Dermis microvascular lymphatic vessel endothelial cell (primary cell): ENCODE data around the gene PYHIN1. TPM values are rescaled to one million over a fixed set of nuclear protein-coding genes. Genes with fewer than 3 reads are reported as not detected.

ENCODE experiments used
- DNase-seq, 2 donors: peaks; one replicate each; pipeline versions ENCODE4 v3.0.0 to v3.0.0-alpha.2; 2010; ENCODE audit warnings: low read depth in 2 of 2
- total RNA-seq: library from RNA; depleted of rRNA; stranded (reverse); fragments of >200 nt; gene quantifications from 2 replicates; pipeline ENCODE4 v1.2.1, GENCODE V29; 2014

PYHIN1 gene
- not detected in 2 replicates for total RNA-seq

GRCh38 chr1:158931055-158931737 lies at the start of gene PYHIN1:
Gene PYHIN1 (plus strand): TSS chr1:158931552. CDS start chr1:158936911, 5,359 bp downstream.
- DNase-seq = no peak

DNA sequence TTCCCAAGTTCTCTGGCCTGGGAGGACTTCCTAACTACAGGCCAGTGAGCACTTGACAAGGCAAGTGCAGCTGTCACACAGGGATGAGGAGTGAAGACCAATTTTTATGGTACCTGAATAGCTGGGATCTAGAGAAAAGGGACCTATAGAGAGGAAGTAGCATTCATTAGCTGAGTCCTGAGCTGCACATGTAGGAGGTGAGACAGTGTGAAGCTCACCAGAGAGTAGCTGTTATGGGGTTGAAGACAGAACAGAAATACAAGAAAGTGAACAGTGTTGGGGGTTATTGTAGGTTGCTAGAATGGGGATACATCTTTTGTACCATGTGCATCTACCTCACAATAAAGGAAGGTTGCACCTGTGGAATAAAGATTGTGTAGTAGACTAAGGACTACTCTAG lies 37.7 kb upstream of the PYHIN1 start:
- no peak for DNase-seq

DNA sequence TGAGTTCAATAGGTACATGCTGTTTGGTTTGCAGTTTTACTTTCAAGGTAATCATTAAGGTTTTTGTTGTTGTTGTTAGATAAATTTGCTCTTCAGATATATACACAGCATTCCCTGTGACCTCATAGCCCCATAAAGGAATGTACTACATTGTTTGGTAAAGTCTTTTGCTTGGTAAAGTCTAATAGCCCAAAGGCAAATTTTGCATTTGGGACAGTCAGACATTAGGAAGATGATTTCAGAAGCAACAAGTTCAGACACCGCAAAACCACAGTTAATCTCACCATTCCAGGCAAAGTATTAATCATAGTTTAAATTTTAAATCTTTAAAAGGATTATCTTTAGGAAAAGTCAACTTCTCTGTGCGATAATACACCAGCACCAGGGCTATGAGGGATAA lies 32.6 kb upstream of the PYHIN1 start:
- DNase-seq = no peak

GRCh38 chr1:158901623-158902022 lies 29.7 kb upstream of the PYHIN1 start:
- DNase-seq = no peak

GRCh38 chr1:158916085-158916484 lies 15.3 kb upstream of the PYHIN1 start:
- no peak for DNase-seq

DNA sequence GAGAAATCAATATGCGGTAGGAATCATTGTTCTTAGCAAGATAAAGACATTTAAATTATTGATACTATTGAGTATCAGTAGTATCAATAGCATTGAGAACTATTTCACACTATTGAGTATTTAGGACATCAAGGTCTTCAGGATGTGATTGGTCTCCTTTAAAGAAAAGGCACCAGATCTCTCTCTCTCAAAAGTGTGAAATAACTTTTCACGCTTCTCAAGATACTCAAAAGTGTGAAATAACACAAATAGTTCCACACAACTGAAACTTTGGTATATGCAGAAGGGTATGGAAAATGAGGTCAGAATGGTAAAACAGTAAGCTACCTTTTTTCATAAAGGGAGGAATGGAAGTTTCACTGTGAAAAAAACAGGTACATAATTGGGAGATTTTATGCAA lies 6.7 kb upstream of the PYHIN1 start:
- no peak for DNase-seq

DNA sequence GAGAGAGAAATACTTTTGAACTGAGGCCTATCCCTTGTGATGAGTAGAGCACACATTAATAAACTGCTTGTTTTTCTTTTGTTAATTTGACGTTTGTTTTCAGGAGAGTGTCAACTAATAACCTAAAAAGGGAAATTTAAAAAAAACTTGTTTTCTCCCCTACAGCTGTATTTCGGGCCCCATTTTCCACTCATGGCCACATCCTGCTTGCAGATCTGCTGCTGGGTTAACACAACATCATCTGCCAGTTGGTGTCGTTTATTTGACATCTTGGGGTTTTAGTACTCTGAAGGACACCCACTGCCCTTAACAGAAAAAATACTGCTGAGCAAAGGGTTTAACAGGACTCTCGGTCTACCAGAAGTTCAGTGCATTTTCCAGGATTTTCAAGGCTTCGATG lies 848 bp upstream of the PYHIN1 start:
- DNase-seq = no peak

DNA sequence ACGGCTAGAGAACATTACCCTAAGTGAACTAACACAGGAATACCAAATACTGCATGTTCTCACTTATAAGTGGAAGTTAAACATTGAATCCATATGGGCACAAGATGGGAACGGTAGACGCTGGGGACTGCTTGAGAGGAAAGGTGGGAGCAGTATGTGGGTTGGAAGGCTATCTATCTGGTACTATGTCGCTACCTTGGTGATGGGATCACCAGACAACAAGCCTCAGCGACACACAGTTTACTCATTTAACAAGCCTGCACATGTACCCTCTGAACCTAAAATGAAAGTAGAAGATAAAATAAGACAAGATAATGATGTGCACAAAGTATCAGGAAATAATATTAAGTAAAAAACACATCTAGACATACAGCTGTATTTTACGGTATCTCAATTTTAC lies 819 bp downstream of the PYHIN1 start:
- no peak for DNase-seq

DNA sequence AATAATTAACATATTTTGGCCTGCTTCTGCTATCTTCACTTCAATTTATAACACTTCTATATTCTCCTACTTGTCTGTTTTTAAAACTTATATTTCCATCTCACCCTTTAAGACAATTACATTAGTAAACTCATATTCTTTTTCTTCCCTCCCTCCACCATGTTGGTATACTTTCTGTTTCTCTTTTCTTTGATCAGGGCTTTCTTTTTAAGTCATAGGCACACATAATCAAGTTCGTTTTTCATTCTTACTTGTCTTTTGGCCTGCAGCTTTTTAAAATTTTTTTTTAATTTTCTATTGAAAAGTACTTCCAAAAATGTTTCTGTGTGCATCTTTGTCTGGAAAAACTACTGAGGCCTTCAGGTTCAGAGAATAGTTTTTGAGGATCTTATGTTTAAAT lies 2.3 kb downstream of the PYHIN1 start:
- no peak for DNase-seq

- DNase-seq = no peak
These were observed 7.8 kb downstream of the PYHIN1 start for GRCh38 chr1:158939180-158939579.

- no peak for DNase-seq
These were observed 10.0 kb downstream of the PYHIN1 start for GRCh38 chr1:158941317-158941716.

DNA sequence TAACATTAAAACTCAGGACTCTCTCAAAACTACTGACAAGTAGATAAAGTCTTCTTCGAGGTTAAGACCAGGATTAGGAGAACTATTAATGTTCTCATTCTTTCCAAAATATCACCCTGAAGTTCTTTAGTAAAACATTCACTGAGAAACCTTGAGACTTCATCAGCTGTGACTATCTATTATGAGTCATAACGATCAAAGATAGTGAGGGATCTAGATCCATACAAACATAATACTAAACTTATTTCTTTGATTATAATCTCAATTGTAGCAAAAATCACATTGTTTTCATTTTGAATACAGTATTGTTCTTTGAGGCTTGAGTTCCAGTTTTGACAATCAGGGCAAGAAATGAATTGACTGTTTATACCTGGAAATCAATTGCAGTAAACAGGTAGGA lies 11.1 kb downstream of the PYHIN1 start:
- no peak for DNase-seq

DNA sequence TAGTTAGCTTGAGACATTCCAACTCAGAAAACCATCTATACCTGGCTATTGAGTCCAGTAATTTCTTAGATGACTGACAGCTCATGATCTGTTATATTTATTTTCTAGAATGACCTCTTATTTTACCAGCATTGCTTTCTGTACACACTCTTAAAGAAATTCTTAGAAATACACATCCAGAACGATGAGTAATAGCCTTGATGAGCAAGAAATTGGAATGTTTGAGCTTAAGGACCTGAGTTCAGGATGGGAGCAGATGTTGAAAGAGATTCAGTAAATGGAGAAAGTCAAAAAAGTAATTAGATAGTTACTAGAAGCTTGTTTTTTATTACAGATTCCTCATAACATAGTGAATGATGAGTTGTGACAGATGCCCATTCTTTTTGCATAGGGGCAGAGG lies 11.7 kb downstream of the PYHIN1 start:
- DNase-seq = no peak

- DNase-seq = no peak
These were observed 13.7 kb downstream of the PYHIN1 start for GRCh38 chr1:158945061-158945460.

DNA sequence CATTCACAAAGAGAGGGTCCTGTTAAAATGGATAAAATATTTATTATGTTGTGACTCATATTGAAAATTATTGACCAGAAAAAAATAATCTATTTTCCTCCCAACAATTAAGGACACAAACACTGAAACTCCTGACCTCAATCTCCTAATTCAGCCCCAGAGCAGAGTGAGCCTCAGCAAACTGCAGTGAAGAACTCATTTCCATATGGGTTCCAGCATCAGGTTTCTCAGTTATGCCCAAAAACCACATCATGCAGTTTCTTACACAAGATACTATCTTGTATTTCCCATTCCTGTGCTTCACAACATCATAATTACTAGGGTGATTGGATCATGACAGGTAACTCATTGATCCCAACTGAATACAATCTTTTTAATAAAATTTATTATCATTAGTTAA lies 15.4 kb downstream of the PYHIN1 start:
- DNase-seq = no peak

- no peak for DNase-seq
These were observed 20.6 kb downstream of the PYHIN1 start for GRCh38 chr1:158951956-158952355.

DNA sequence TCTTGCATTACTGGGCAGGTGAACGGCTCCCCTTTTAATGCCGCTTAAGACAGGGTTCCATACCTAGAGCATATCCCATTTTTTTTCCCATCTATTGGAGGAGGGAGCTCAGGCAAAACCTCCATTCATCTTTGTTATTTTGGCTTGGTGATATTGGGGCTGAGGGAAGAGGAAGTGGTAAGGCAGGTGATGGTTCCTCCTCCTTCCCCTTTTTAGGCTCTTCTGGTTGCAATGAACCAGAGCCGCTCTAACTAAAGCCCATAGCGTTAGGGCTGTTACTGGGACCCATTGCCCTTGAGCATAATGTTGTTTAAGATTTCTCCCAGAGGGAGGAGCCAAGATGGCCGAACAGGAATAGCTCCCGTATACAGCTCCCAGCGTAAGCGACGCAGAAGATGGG lies 21.1 kb downstream of the PYHIN1 start:
- no peak for DNase-seq

- no peak for DNase-seq
These were observed 29.8 kb downstream of the PYHIN1 start for GRCh38 chr1:158961178-158961577.

- DNase-seq = no peak
These were observed 31.6 kb downstream of the PYHIN1 start for GRCh38 chr1:158962983-158963382.

DNA sequence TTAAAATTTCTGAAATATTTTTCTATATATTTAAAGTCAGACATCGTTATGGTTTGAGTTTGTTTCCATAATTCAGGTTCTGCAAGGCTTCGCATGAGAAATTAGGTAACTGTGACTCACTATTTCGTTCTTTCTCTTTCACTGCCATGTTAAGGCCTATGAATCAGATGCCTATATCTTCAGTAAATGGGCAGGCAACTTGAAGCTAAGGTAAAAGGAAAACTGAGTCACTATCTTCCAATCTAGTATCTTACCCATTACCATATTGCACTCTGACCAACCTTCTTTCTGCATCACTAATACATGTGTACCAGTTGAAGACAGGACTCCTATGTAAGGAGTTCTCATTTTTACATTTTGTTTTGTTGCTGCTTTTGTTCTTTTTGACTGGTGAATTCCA lies 37.8 kb downstream of the PYHIN1 start:
- DNase-seq = no peak

- DNase-seq = no peak
These were observed 38.5 kb downstream of the PYHIN1 start for GRCh38 chr1:158969855-158970254.

GRCh38 chr1:158972841-158973240 lies 41.5 kb downstream of the PYHIN1 start:
- DNase-seq = peak in 1 of 2 donors; percentile 11

DNA sequence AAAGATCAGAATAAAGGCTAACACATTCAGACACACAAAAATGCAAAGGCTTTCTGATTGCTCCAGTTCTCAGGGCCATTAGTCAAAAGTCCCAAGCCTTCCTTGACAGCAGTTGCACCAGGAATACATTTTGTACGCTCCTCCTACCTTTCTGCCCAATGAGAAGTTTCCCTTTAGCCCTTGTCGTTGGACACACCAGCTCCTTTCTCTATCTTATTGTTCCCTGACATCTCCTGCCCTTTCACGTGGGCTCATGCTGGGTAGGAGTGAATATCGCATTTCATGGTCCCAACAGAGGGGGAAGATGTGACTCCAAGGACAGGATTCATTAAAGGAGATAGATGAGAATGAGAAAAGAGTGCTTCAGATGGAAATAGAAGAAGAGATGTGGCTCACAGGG lies 44.9 kb downstream of the PYHIN1 start:
- DNase-seq = no peak

- no peak for DNase-seq
These were observed 47.4 kb downstream of the PYHIN1 start for GRCh38 chr1:158978730-158979129.
